GM12872 (cell line): ENCODE data around the gene LSAMP.

Source experiments
- TF ChIP-seq, protein P1 (sequence below): IDR thresholded peaks from 3 replicates; pipeline ENCODE4 v1.5.1; 2011; ENCODE audit warnings: low read depth, mild to moderate bottlenecking, low read length, moderate library complexity; ENCODE audit not compliant: insufficient read depth

Gene LSAMP

GRCh38 chr3:116164039-116164438, 281.2 kb downstream of the LSAMP start:
- TF ChIP-seq, protein P1, sequence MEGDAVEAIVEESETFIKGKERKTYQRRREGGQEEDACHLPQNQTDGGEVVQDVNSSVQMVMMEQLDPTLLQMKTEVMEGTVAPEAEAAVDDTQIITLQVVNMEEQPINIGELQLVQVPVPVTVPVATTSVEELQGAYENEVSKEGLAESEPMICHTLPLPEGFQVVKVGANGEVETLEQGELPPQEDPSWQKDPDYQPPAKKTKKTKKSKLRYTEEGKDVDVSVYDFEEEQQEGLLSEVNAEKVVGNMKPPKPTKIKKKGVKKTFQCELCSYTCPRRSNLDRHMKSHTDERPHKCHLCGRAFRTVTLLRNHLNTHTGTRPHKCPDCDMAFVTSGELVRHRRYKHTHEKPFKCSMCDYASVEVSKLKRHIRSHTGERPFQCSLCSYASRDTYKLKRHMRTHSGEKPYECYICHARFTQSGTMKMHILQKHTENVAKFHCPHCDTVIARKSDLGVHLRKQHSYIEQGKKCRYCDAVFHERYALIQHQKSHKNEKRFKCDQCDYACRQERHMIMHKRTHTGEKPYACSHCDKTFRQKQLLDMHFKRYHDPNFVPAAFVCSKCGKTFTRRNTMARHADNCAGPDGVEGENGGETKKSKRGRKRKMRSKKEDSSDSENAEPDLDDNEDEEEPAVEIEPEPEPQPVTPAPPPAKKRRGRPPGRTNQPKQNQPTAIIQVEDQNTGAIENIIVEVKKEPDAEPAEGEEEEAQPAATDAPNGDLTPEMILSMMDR, result no peak

DNA sequence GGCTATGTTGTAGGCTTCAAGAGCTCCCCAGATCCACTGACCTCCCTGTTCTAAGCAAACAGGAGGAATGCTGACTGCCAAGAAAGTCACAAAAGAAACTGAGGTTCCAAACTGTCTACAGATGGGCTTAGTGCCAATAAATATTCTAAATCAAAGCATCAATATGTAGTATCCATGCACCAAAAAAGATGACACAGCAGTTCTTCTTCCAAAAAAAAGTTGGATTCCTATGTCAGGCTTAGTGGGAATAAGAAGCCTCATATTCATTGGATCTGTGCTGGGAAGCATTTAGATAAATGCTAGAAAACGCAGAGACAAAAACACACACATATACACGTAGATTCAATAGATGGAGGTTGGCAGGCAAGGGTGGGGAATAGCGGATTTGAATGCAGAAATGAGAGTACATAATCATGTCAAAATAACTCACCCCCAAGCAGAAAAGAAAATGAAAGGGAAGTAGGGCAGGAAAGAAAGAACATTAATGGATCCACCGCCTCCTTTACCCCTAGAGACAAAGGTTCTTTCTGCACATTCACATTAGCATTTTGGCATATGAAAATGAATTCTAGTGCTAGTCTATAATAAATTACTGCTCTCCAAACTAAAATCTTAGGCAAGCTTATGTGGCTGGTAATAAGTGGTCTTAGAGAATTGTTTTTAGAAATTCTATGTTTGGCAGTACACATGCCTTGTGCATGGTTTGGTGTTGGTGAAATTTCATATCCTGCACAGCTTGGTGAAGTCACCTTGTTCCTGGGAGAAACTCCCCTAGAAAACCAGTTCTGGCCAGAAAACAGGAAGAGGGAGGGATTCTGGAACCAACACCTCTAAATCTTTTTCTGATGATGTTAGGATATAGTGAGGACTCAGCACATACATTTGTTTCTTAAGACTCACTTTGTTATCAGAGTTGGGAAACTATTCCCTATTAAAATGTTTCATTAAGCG, 283.4 kb downstream of the LSAMP start:
- TF ChIP-seq, protein P1, result no peak

- TF ChIP-seq, protein P1, result no peak
Measured at GRCh38 chr3:116160594-116160993, 284.7 kb downstream of the LSAMP start.

DNA sequence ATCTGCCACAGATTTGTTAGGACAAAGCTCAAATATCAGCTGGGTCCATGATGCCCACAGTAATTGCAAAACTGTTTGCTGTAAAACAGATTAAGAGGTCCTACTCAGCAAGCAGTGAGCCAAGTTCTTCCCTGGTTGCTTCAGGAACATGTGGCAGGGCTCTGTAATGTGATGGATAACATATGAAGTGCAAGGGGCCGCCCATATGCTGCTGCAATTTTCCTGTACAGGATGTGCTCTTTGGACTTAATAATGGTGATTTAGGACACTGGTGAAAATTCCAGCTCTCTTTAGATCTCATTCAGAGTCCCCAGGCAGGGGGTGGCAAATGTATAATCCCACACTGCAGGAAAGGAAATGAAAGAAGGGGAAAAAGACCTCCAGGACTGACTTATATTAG, 289.4 kb downstream of the LSAMP start:
- TF ChIP-seq, protein P1, result no peak

- TF ChIP-seq, protein P1, result no peak
Measured at GRCh38 chr3:116154389-116154788, 290.9 kb downstream of the LSAMP start.

DNA sequence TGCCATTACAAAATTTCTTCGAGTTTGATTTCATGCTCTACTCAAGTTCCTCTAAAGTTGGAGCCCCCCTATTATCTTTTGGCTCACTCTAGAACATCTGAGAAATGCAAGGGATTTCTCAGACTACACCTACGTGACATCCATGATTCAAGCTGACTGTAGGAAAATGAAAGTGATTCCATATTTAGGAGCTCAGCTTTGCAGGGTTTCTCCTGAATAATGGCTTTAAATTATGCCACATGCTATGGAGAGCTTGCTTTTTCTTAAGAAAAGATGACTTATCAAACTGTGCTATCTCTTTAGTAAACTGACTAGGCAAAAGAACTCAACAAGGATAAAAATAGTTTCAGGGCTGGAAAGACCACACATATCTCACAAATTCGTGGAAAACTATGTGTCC, 292.1 kb downstream of the LSAMP start:
- TF ChIP-seq, protein P1, result no peak

DNA sequence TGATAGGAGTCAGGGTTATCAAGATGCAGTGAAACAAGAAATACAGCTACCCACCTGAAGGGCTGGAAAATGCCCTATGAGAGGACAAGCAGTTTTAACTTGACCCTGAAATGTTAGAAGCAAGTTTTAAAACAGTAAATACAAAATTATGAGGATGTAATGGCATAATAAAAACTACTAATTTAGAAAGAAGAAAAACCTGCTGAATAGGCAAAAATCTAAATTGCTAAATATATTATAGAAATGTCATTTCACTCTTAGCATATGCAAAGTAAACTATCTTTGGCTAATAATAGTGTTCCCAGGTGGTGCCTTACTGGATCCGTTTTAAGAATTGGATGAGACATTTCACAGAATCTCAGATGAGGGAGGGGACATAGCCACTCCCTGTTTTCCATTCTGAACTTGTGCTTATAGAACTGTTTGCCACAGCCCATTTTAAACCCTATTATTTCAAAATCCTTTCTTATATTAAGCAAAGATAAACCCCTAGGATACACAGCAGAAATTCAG, 294.6 kb downstream of the LSAMP start:
- TF ChIP-seq, protein P1, result no peak
